LNCaP clone FGC (cell line): ENCODE data around the gene IGBP1.
A peak's percentile ranks its signal among the peaks of the same experiment; 100 is the strongest.

ENCODE experiments used
- DNase-seq: peaks from one replicate; pipeline ENCODE4 v3.0.0-alpha.2; 2011; ENCODE audit warnings: low read depth
- H3K4me3 ChIP-seq: 2 replicates; pipeline ENCODE4 v1.5.1; 2011; ENCODE audit warnings: mild to moderate bottlenecking, low read depth, low read length, control low read depth
- TF ChIP-seq, protein P1 (sequence below): IDR thresholded peaks from 2 replicates; pipeline ENCODE4 v1.5.1; 2012; ENCODE audit warnings: mild to moderate bottlenecking; ENCODE audit not compliant: control insufficient read depth, insufficient read depth; ENCODE audit errors: extremely low read depth

The IGBP1 gene

GRCh38 chrX:70133303-70134115, at the start of gene IGBP1:
Gene IGBP1, plus strand, starts transcription at chrX:70133447. Its CDS starts 501 bp downstream, at chrX:70133948.
- TF ChIP-seq, protein P1, sequence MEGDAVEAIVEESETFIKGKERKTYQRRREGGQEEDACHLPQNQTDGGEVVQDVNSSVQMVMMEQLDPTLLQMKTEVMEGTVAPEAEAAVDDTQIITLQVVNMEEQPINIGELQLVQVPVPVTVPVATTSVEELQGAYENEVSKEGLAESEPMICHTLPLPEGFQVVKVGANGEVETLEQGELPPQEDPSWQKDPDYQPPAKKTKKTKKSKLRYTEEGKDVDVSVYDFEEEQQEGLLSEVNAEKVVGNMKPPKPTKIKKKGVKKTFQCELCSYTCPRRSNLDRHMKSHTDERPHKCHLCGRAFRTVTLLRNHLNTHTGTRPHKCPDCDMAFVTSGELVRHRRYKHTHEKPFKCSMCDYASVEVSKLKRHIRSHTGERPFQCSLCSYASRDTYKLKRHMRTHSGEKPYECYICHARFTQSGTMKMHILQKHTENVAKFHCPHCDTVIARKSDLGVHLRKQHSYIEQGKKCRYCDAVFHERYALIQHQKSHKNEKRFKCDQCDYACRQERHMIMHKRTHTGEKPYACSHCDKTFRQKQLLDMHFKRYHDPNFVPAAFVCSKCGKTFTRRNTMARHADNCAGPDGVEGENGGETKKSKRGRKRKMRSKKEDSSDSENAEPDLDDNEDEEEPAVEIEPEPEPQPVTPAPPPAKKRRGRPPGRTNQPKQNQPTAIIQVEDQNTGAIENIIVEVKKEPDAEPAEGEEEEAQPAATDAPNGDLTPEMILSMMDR = peak; percentile 34
- peak; percentile 82 for DNase-seq
- peak within 1 kb of the TSS; percentile 85 for H3K4me3 ChIP-seq

DNA sequence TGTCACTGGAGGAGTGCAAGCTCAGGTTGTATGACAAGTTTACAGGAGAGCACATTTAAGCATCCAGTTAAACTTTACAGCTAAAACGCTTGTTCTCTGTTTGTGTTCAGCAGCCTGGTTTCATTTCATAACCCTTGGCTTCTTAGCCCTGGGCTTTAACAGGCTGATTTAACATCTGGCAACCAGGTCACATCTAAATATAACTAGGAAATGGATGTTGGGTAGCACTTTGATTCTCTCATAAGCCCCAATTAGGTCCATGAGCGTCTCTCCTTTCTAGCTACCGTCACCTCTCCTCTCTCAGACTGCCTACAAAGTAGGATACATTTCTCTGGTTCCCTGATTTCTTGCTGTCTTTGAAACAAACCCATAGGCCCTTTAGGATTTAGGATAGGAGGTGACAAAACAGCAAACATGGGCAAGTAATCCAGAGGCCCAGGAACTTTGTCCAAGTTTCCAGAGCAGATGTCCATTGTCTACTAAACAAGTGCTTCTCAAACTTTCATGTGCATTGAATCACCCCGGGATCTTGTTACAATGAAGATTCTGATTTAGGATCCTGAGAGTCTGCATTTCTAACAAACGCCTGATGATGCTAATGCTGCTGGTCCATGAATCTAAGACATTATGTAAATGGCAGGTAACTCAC, 48.5 kb upstream of the IGBP1 start:
- no peak for DNase-seq
- no peak overlapping the region for H3K4me3 ChIP-seq
- TF ChIP-seq, protein P1 = no peak

GRCh38 chrX:70087857-70088630, 45.2 kb upstream of the IGBP1 start:
- TF ChIP-seq, protein P1 = no peak
- peak; percentile 65 for DNase-seq
- no peak overlapping the region for H3K4me3 ChIP-seq

- TF ChIP-seq, protein P1 = no peak
- DNase-seq = no peak
- H3K4me3 ChIP-seq = no peak overlapping the region
These were observed 44.5 kb upstream of the IGBP1 start for GRCh38 chrX:70088751-70089150.

DNA sequence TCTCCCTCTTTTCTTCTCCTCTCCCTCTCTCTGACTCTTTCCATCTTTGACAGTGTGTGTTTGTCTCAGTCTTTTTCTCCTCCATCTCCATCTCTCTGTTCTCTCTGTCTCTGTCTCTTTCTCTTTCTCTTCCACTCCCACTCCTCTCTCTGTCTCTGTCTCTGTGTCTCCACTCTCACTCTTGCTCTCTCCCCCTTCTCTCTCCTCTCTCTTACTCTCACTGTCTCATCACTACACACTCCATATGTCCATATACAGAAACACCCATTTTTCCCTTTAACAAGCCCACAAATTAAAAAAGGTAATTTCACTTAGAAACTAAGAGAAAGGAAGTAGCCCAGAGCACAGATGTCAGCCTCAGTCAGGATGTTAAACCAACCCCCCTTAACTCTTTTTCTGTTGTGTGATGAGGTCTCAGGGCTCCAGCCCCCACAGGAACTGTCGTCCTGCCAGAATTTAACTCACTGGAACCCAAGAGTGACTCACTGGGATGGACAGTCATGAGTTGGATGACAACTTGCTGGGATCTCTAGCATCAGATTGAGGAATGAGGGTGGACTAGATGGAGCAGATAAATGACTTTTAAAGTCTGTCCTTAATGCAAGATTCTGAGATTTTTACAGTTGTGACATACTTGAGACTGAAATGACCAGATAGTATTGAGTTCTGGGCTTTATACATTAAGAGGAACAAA, 43.5 kb upstream of the IGBP1 start:
- H3K4me3 ChIP-seq = no peak overlapping the region
- no peak for DNase-seq
- TF ChIP-seq, protein P1 = no peak

GRCh38 chrX:70092247-70092646, 41.0 kb upstream of the IGBP1 start:
- TF ChIP-seq, protein P1 = no peak
- DNase-seq = no peak
- H3K4me3 ChIP-seq = no peak overlapping the region
